Mesenchymal stem cell (in vitro differentiated cells and primary cell): ENCODE measurements around the gene GNAO1.
A peak's percentile ranks its signal among the peaks of the same experiment; 100 is the strongest.

Source experiments
- DNase-seq: peaks from one replicate; pipeline ENCODE4 v3.0.0-alpha.2; 2013
- H2AFZ ChIP-seq: one replicate; pipeline ENCODE4 v1.6.1; 2013; ENCODE audit warnings: low read depth, mild to moderate bottlenecking, control low read depth, inconsistent platforms, low read length, moderate library complexity
- H2AK5ac ChIP-seq: 2 replicates; pipeline ENCODE4 v1.6.1; 2013; ENCODE audit warnings: low read length, moderate library complexity, mild to moderate bottlenecking, inconsistent platforms; ENCODE audit not compliant: severe bottlenecking
- H2BK120ac ChIP-seq: one replicate; pipeline ENCODE4 v1.6.1; 2013; ENCODE audit warnings: low read depth, mild to moderate bottlenecking, inconsistent platforms, low read length, moderate library complexity
- H2BK12ac ChIP-seq, 2 experiments: one replicate each; pipeline ENCODE4 v1.6.1; 2013; ENCODE audit warnings: inconsistent platforms in 2 of 2, low read length in 2 of 2, mild to moderate bottlenecking in 2 of 2, moderate library complexity in 2 of 2, control low read depth in 1 of 2
- H2BK15ac ChIP-seq: one replicate; pipeline ENCODE4 v1.6.1; 2013; ENCODE audit warnings: mild to moderate bottlenecking, low read depth, inconsistent platforms; ENCODE audit not compliant: poor library complexity, severe bottlenecking
- H2BK5ac ChIP-seq: 2 replicates; pipeline ENCODE4 v1.6.1; 2013; ENCODE audit warnings: low read depth, mild to moderate bottlenecking, low read length, control low read depth, inconsistent platforms; ENCODE audit not compliant: poor library complexity, severe bottlenecking
- H3K14ac ChIP-seq, 2 experiments: one replicate each; pipeline ENCODE4 v1.6.1; 2013; ENCODE audit warnings: inconsistent platforms in 2 of 2, low read length in 2 of 2, control low read depth in 1 of 2, mild to moderate bottlenecking in 1 of 2, moderate library complexity in 1 of 2
- H3K18ac ChIP-seq, 2 experiments: one replicate each; pipeline ENCODE4 v1.6.1; 2013; ENCODE audit warnings: inconsistent platforms in 2 of 2, low read length in 2 of 2, control low read depth in 1 of 2, low read depth in 1 of 2, mild to moderate bottlenecking in 1 of 2
- H3K23ac ChIP-seq, 2 experiments: one replicate each; pipeline ENCODE4 v1.6.1; 2013; ENCODE audit warnings: inconsistent platforms in 2 of 2, low read length in 2 of 2, mild to moderate bottlenecking in 2 of 2, moderate library complexity in 2 of 2, control low read depth in 1 of 2
- H3K27ac ChIP-seq: 2 replicates; pipeline ENCODE4 v1.5.1; 2013; ENCODE audit warnings: mild to moderate bottlenecking, moderate library complexity, low read length, control low read depth, inconsistent platforms; ENCODE audit not compliant: poor library complexity, severe bottlenecking
- H3K27me3 ChIP-seq, 2 experiments: 2 replicates each; pipeline versions ENCODE4 v1.6.1 to v1.7.0; 2013; ENCODE audit warnings: low read length in 2 of 2, mild to moderate bottlenecking in 2 of 2, moderate library complexity in 2 of 2, control low read depth in 1 of 2, inconsistent platforms in 1 of 2; ENCODE audit not compliant: control insufficient read depth in 1 of 2, insufficient read depth in 1 of 2
- H3K36me3 ChIP-seq, 2 experiments: 2 replicates each; pipeline versions ENCODE4 v1.6.1 to v1.7.0; 2013; ENCODE audit warnings: low read length in 2 of 2, control low read depth in 1 of 2, inconsistent platforms in 1 of 2, low read depth in 1 of 2, mild to moderate bottlenecking in 1 of 2; ENCODE audit not compliant: insufficient read depth in 2 of 2, control insufficient read depth in 1 of 2
- H3K4ac ChIP-seq, 2 experiments: one replicate each; pipeline ENCODE4 v1.6.1; 2013; ENCODE audit warnings: inconsistent platforms in 2 of 2, low read length in 2 of 2, mild to moderate bottlenecking in 2 of 2, moderate library complexity in 2 of 2, control low read depth in 1 of 2, low read depth in 1 of 2
- H3K4me1 ChIP-seq: 2 replicates; pipeline ENCODE4 v1.6.1; 2013; ENCODE audit warnings: low read depth, low read length, control low read depth; ENCODE audit not compliant: control insufficient read depth, insufficient read depth
- H3K4me2 ChIP-seq: 2 replicates; pipeline ENCODE4 v1.6.1; 2013; ENCODE audit warnings: low read length, mild to moderate bottlenecking, inconsistent platforms; ENCODE audit not compliant: poor library complexity, severe bottlenecking
- H3K4me3 ChIP-seq, 2 experiments: 2 replicates each; pipeline versions ENCODE4 v1.5.1 to v1.7.0; 2013; ENCODE audit warnings: low read length in 2 of 2, mild to moderate bottlenecking in 2 of 2, control low read depth in 1 of 2, low read depth in 1 of 2; ENCODE audit not compliant: insufficient read depth in 1 of 2
- H3K79me1 ChIP-seq: replicated peaks from 2 replicates; pipeline ENCODE4 v1.6.1; 2013; ENCODE audit warnings: mild to moderate bottlenecking, control low read depth, low read length, inconsistent platforms; ENCODE audit not compliant: poor library complexity, severe bottlenecking
- H3K9ac ChIP-seq: 2 replicates; pipeline ENCODE4 v1.7.0; 2013; ENCODE audit warnings: mild to moderate bottlenecking, low read length, moderate library complexity
- H3K9me3 ChIP-seq: 2 replicates; pipeline ENCODE4 v1.7.0; 2013; ENCODE audit warnings: mild to moderate bottlenecking, low read length; ENCODE audit not compliant: control insufficient read depth
- H4K8ac ChIP-seq: one replicate; pipeline ENCODE4 v1.6.1; 2013; ENCODE audit warnings: inconsistent platforms, mild to moderate bottlenecking, low read length, moderate library complexity
- H4K91ac ChIP-seq: one replicate; pipeline ENCODE4 v1.6.1; 2013; ENCODE audit warnings: mild to moderate bottlenecking, low read length, inconsistent platforms
- WGBS: methylation state at CpG from one replicate; pipeline ENCODE4 v1.1.7; 2013; ENCODE audit warnings: mixed read lengths; 5-methylcytosine and 5-hydroxymethylcytosine counted together

Gene GNAO1

GRCh38 chr16:56202036-56202435, 10.7 kb downstream of the GNAO1 start:
- no peaks in the 10 kb centered on the region for H3K4me1 ChIP-seq
- no peak overlapping the region for H3K14ac ChIP-seq

GRCh38 chr16:56203052-56203451, 11.8 kb downstream of the GNAO1 start:
- Histone ChIP-seq H3K18ac (no peak overlapping the region), H3K4ac (no peak overlapping the region), H3K23ac (no peak overlapping the region), H3K79me1 (no peaks in the 10 kb centered on the region), H4K91ac (no peak overlapping the region), H3K14ac (no peak overlapping the region), H2AK5ac (no peak overlapping the region), H3K27ac (no peak overlapping the region), H3K9me3 (no peaks in the 10 kb centered on the region), H2AFZ (no peak overlapping the region), H3K4me1 (no peaks in the 10 kb centered on the region), H3K9ac (no peak overlapping the region), H3K4me2 (no peak overlapping the region), H3K27me3 (peaks cover 7 to 16% of the 10 kb centered on the region in 2 experiments), H2BK12ac (no peak overlapping the region), H2BK15ac (no peak overlapping the region), H4K8ac (no peak overlapping the region), H3K4me3 (no peak overlapping the region), H2BK120ac (no peak overlapping the region), H3K36me3 (no peaks in the 10 kb centered on the region), H2BK5ac (no peak overlapping the region)
- DNase-seq: peak; percentile 19
- 64% methylated on average over 1 of the region's 1 CpG for WGBS

More at GRCh38 chr16:56202036-56202435, 10.7 kb downstream of the GNAO1 start:
- no peak overlapping the region for H4K91ac ChIP-seq
- H3K4me2 ChIP-seq: no peak overlapping the region
- H3K27ac ChIP-seq: no peak overlapping the region
- H2BK120ac ChIP-seq: no peak overlapping the region
- H2BK15ac ChIP-seq: no peak overlapping the region
- no peak for DNase-seq
- H4K8ac ChIP-seq: no peak overlapping the region
- H3K4me3 ChIP-seq: no peak overlapping the region
- H3K23ac ChIP-seq: no peak overlapping the region
- H3K79me1 ChIP-seq: no peaks in the 10 kb centered on the region
- H2AK5ac ChIP-seq: no peak overlapping the region
- H3K4ac ChIP-seq: no peak overlapping the region
- no peaks in the 10 kb centered on the region for H3K9me3 ChIP-seq
- H2BK5ac ChIP-seq: no peak overlapping the region
- no peak overlapping the region for H2BK12ac ChIP-seq
- peaks cover 17 to 26% of the 10 kb centered on the region in 2 experiments for H3K27me3 ChIP-seq
- no peak overlapping the region for H2AFZ ChIP-seq
- H3K36me3 ChIP-seq: no peaks in the 10 kb centered on the region
- H3K9ac ChIP-seq: no peak overlapping the region
- H3K18ac ChIP-seq: no peak overlapping the region

GRCh38 chr16:56204816-56205215, 13.5 kb downstream of the GNAO1 start:
- no peak overlapping the region for H3K14ac ChIP-seq
- H4K91ac ChIP-seq: no peak overlapping the region
- peaks cover 2 to 10% of the 10 kb centered on the region in 2 experiments for H3K27me3 ChIP-seq

GRCh38 chr16:56206951-56207350, 15.7 kb downstream of the GNAO1 start:
- no peak overlapping the region for H3K4me3 ChIP-seq
- no peak overlapping the region for H2BK12ac ChIP-seq
- H2BK15ac ChIP-seq: no peak overlapping the region
- H3K18ac ChIP-seq: no peak overlapping the region
- no peaks in the 10 kb centered on the region for H3K79me1 ChIP-seq
- H2BK120ac ChIP-seq: no peak overlapping the region
- 100% methylated on average over 1 of the region's 1 CpG for WGBS
- H3K27me3 ChIP-seq: peaks cover 2 to 15% of the 10 kb centered on the region in 2 experiments
- H3K27ac ChIP-seq: no peak overlapping the region
- no peaks in the 10 kb centered on the region for H3K4me1 ChIP-seq
- no peak overlapping the region for H2AK5ac ChIP-seq
- H2AFZ ChIP-seq: no peak overlapping the region
- H3K14ac ChIP-seq: no peak overlapping the region
- no peaks in the 10 kb centered on the region for H3K36me3 ChIP-seq
- H4K8ac ChIP-seq: no peak overlapping the region
- no peak for DNase-seq
- H3K23ac ChIP-seq: no peak overlapping the region
- no peak overlapping the region for H3K4me2 ChIP-seq
- no peak overlapping the region for H3K9ac ChIP-seq
- no peak overlapping the region for H2BK5ac ChIP-seq
- H3K9me3 ChIP-seq: no peaks in the 10 kb centered on the region
- H3K4ac ChIP-seq: no peak overlapping the region
- H4K91ac ChIP-seq: no peak overlapping the region

More at GRCh38 chr16:56204816-56205215, 13.5 kb downstream of the GNAO1 start:
- no peaks in the 10 kb centered on the region for H3K9me3 ChIP-seq
- no peak overlapping the region for H3K9ac ChIP-seq
- H2AK5ac ChIP-seq: no peak overlapping the region
- WGBS: 72% methylated on average over 4 of the region's 4 CpGs
- H2BK120ac ChIP-seq: no peak overlapping the region
- no peaks in the 10 kb centered on the region for H3K79me1 ChIP-seq
- DNase-seq: no peak
- no peaks in the 10 kb centered on the region for H3K36me3 ChIP-seq
- H3K27ac ChIP-seq: no peak overlapping the region
- no peak overlapping the region for H3K4ac ChIP-seq
- no peak overlapping the region for H3K4me2 ChIP-seq
- H2BK12ac ChIP-seq: no peak overlapping the region
- H2BK15ac ChIP-seq: no peak overlapping the region
- H2BK5ac ChIP-seq: no peak overlapping the region
- no peak overlapping the region for H2AFZ ChIP-seq
- H4K8ac ChIP-seq: no peak overlapping the region
- H3K4me1 ChIP-seq: no peaks in the 10 kb centered on the region
- H3K4me3 ChIP-seq: no peak overlapping the region
- H3K18ac ChIP-seq: no peak overlapping the region
- H3K23ac ChIP-seq: no peak overlapping the region
